Caco-2 (cell line): Measurements from ENCODE around the gene EXOSC2. TPM values are rescaled to one million over a fixed set of nuclear protein-coding genes. Genes with fewer than 3 reads are reported as not detected.

Experiments used
- BruUV-seq: library from RNA; stranded (reverse); fragments of 400-500 nt; replicated peaks from 2 replicates; lab custom pipeline; 2021; lab: Mats Ljungman, UMichigan
- CTCF ChIA-PET: fragments of 300-600 bp; sonication (Branson Sonifier 250); formaldehyde crosslinking; loops from one replicate; lab custom pipeline; 2022; ENCODE audit warnings: antibody characterized with exemption; lab: Charles Lee
- POLR2A ChIA-PET: fragments of 300-600 bp; sonication (Branson Sonifier 250); formaldehyde crosslinking; loops from one replicate; lab custom pipeline; 2022; ENCODE audit warnings: antibody characterized with exemption; lab: Charles Lee
- DNase-seq, 2 experiments: peaks; one replicate each; pipeline versions ENCODE4 v3.0.0 to v3.0.0-alpha.2; 2020 to 2022
- H3K27me3 ChIP-seq: replicated peaks from 2 replicates; pipeline ENCODE4 v1.6.0; 2011; ENCODE audit warnings: low read length; ENCODE audit not compliant: control insufficient read depth, insufficient read depth
- H3K36me3 ChIP-seq: 2 replicates; pipeline ENCODE4 v1.5.1; 2011; ENCODE audit warnings: low read length; ENCODE audit not compliant: control insufficient read depth, insufficient read depth
- H3K4me1 ChIP-seq: fragments of 250-450 bp; sonication (Bioruptor Pico); 2 replicates; pipeline ENCODE4 v1.5.1; 2020; ENCODE audit warnings: mild to moderate bottlenecking
- H3K4me3 ChIP-seq: 2 replicates; pipeline ENCODE4 v1.5.1; 2011; ENCODE audit warnings: low read depth, mild to moderate bottlenecking, control low read depth, low read length
- H3K9me3 ChIP-seq: fragments of 250-450 bp; sonication (Bioruptor Pico); 2 replicates; pipeline ENCODE4 v1.5.1; 2020; ENCODE audit warnings: mild to moderate bottlenecking, moderate library complexity
- H3K27ac Mint-ChIP-seq: one replicate; pipeline ENCODE4 v1.8.0; 2022; ENCODE audit warnings: mixed read lengths; ENCODE audit not compliant: unreplicated experiment
- H3K27me3 Mint-ChIP-seq: one replicate; pipeline ENCODE4 v1.8.0; 2022; ENCODE audit warnings: mixed read lengths; ENCODE audit not compliant: insufficient read depth, unreplicated experiment
- H3K36me3 Mint-ChIP-seq: one replicate; pipeline ENCODE4 v1.8.0; 2022; ENCODE audit warnings: mild to moderate bottlenecking, mixed read lengths; ENCODE audit not compliant: insufficient read depth, unreplicated experiment
- H3K4me1 Mint-ChIP-seq: one replicate; pipeline ENCODE4 v1.8.0; 2022; ENCODE audit warnings: low read depth, mixed read lengths; ENCODE audit not compliant: unreplicated experiment
- H3K4me3 Mint-ChIP-seq: one replicate; pipeline ENCODE4 v1.8.0; 2022; ENCODE audit warnings: mild to moderate bottlenecking, moderate library complexity, mixed read lengths; ENCODE audit not compliant: unreplicated experiment
- H3K9me3 Mint-ChIP-seq: one replicate; pipeline ENCODE4 v1.8.0; 2022; ENCODE audit warnings: mixed read lengths; ENCODE audit not compliant: unreplicated experiment
- intact Hi-C: fragments of 100-400 bp; cut with micrococcal nuclease; formaldehyde crosslinking; loops from one replicate; pipeline ENCODE4 v1.10.0; 2022; ENCODE audit not compliant: unreplicated experiment
- total RNA-seq: library from RNA; stranded (reverse); gene quantifications from 2 replicates; pipeline ENCODE4 v1.2.3, GENCODE V29; 2022
- TF ChIP-seq, protein P1 (sequence below), 2 experiments: fragments of 200-600 bp in 1 of 2; IDR thresholded peaks; 1 replicate in 1 of 2; 2 replicates in 1 of 2; pipeline versions ENCODE4 v1.5.1 to v1.8.0; 2011 to 2022; ENCODE audit warnings: antibody characterized with exemption in 1 of 2, control low read depth in 1 of 2, inconsistent platforms in 1 of 2, low read depth in 1 of 2, low read length in 1 of 2, mild to moderate bottlenecking in 1 of 2, moderate library complexity in 1 of 2; ENCODE audit not compliant: insufficient read depth in 1 of 2, severe bottlenecking in 1 of 2, unreplicated experiment in 1 of 2

Gene EXOSC2
- total RNA-seq, 1 experiment from 2014 or later = 59.1 TPM

DNA sequence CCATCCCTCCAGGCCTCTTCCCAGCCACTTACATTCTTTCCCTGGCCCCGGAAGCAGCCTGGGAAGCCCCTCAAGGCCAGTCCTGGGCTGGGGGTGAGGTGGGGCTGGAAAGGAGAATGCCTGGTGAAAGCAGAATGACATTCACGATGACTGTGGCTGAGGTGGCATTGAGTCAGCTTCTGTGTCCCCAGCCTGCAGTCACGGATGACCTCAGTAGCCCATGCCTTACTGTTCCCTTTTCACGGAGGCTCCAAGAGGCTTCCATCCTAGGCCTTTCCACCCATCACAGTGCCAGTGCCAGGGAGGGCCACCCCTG, 26.5 kb upstream of the EXOSC2 start:
- Histone ChIP-seq H3K36me3 (no peaks in the 10 kb centered on the region), H3K4me3 (no peak overlapping the region), H3K9me3 (no peaks in the 10 kb centered on the region), H3K4me1 (no peaks in the 10 kb centered on the region; the same call in 1 of the 2 replicates), H3K27me3 (peaks cover 4% of the 10 kb centered on the region)
- Mint-ChIP-seq H3K27ac (no peak overlapping the region), H3K4me1 (peaks cover 7% of the 10 kb centered on the region), H3K4me3 (no peak overlapping the region), H3K36me3 (no peaks in the 10 kb centered on the region), H3K9me3 (no peaks in the 10 kb centered on the region), H3K27me3 (peaks cover 13% of the 10 kb centered on the region)
- BruUV-seq = no TSS peak
- TF ChIP-seq, protein P1, sequence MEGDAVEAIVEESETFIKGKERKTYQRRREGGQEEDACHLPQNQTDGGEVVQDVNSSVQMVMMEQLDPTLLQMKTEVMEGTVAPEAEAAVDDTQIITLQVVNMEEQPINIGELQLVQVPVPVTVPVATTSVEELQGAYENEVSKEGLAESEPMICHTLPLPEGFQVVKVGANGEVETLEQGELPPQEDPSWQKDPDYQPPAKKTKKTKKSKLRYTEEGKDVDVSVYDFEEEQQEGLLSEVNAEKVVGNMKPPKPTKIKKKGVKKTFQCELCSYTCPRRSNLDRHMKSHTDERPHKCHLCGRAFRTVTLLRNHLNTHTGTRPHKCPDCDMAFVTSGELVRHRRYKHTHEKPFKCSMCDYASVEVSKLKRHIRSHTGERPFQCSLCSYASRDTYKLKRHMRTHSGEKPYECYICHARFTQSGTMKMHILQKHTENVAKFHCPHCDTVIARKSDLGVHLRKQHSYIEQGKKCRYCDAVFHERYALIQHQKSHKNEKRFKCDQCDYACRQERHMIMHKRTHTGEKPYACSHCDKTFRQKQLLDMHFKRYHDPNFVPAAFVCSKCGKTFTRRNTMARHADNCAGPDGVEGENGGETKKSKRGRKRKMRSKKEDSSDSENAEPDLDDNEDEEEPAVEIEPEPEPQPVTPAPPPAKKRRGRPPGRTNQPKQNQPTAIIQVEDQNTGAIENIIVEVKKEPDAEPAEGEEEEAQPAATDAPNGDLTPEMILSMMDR (IDR thresholded peaks at IDR 0.05; ENCODE audit: insufficient read depth in 1 of 2, low read depth in 1 of 2, low read length in 1 of 2, severe bottlenecking in 1 of 2, unreplicated experiment in 1 of 2) = no peak
- DNase-seq = no peak
- POLR2A ChIA-PET = no interaction called here
- intact Hi-C loops = no loop called here
- CTCF ChIA-PET = no interaction called here

DNA sequence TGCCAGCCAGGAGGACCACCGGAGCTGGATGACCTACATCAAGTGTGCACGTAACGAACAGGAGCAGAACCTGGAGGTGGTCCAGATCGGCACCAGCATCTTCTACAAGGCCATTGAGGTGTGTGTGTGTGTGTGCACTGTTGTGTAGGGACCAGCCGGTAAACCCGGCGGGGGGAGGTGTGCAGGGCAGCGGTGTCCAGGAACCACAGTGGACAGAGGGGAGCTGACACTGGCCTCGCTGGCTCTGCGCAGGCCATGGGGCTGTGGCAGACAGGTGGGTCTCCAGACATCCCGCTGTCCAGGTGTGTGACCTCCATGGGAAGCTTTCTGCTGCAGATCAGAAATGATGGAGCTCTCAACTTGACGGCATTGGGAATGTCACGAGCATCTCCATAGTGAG, 25.4 kb upstream of the EXOSC2 start:
- H3K9me3 Mint-ChIP-seq = no peaks in the 10 kb centered on the region
- BruUV-seq = no TSS peak
- peaks cover 7% of the 10 kb centered on the region for H3K4me1 Mint-ChIP-seq
- H3K36me3 Mint-ChIP-seq = no peaks in the 10 kb centered on the region
- TF ChIP-seq, protein P1 (IDR thresholded peaks at IDR 0.05; ENCODE audit: insufficient read depth in 1 of 2, low read depth in 1 of 2, low read length in 1 of 2, severe bottlenecking in 1 of 2, unreplicated experiment in 1 of 2) = no peak
- no peak for DNase-seq
- peaks cover 8% of the 10 kb centered on the region for H3K27me3 Mint-ChIP-seq
- no peaks in the 10 kb centered on the region; the same call in none of the 2 replicates for H3K27me3 ChIP-seq
- CTCF ChIA-PET = no interaction called here
- H3K27ac Mint-ChIP-seq = no peak overlapping the region
- H3K4me3 Mint-ChIP-seq = no peak overlapping the region
- H3K36me3 ChIP-seq = no peaks in the 10 kb centered on the region
- no peaks in the 10 kb centered on the region for H3K9me3 ChIP-seq
- POLR2A ChIA-PET = no interaction called here
- intact Hi-C loops = no loop called here
- no peaks in the 10 kb centered on the region; the same call in 1 of the 2 replicates for H3K4me1 ChIP-seq
- H3K4me3 ChIP-seq = no peak overlapping the region

DNA sequence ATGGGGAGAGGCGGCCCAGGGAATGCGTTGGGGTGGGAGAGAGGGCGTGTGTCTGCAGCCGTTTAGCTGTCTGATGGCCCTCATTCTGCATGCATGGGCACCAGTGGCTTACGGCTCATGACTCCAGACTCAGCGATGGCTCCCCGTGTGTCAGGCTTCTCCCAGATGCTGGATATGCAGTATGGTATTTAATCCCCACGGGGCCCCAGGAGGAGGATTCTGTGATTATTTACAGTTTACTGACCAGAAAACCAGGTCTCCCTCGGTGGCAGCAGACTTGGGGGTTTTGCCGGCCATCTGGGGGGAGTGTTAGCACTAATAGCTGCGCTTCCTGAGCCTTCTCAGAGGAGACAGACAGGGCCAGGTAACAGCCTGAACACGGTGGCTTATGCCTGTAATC, 24.9 kb upstream of the EXOSC2 start:
- no peak for DNase-seq
- peaks cover 7% of the 10 kb centered on the region for H3K4me1 Mint-ChIP-seq
- H3K4me3 ChIP-seq = no peak overlapping the region
- ChIA-PET POLR2A (no interaction called here), CTCF (no interaction called here)
- no peak overlapping the region for H3K27ac Mint-ChIP-seq
- no peak overlapping the region for H3K4me3 Mint-ChIP-seq
- TF ChIP-seq, protein P1 (IDR thresholded peaks at IDR 0.05; ENCODE audit: insufficient read depth in 1 of 2, low read depth in 1 of 2, low read length in 1 of 2, severe bottlenecking in 1 of 2, unreplicated experiment in 1 of 2) = no peak
- peaks cover 8% of the 10 kb centered on the region for H3K27me3 Mint-ChIP-seq
- H3K9me3 Mint-ChIP-seq = no peaks in the 10 kb centered on the region
- intact Hi-C loops = no loop called here
- no peaks in the 10 kb centered on the region for H3K36me3 ChIP-seq
- no peaks in the 10 kb centered on the region for H3K4me1 ChIP-seq
- no peaks in the 10 kb centered on the region; the same call in none of the 2 replicates for H3K27me3 ChIP-seq
- no TSS peak for BruUV-seq
- H3K36me3 Mint-ChIP-seq = no peaks in the 10 kb centered on the region
- H3K9me3 ChIP-seq = no peaks in the 10 kb centered on the region
